Activated T-helper 2 cell treated with anti-CD3 and anti-CD28 coated beads, Interferon-gamma antibody, Interleukin-2, Interleukin-4, amounts not matched to agents 10 μg/mL and 5 μg/mL and 100 μg/mL, durations not matched to agents 14 hours and 24 hours and 36 hours (primary cell): ENCODE measurements around the gene ALPK1. TPM values are rescaled to one million over a fixed set of nuclear protein-coding genes. Genes with fewer than 3 reads are reported as not detected.
A peak's percentile ranks its signal among the peaks of the same experiment; 100 is the strongest.
"Not testable (repeated sequence)": the region's sequence is repeated elsewhere in the genome, so short reads cannot be mapped to it uniquely, and the experiment has no call there.

Experiments
- DNase-seq: peaks from one replicate; pipeline ENCODE4 v3.0.0; 2021; ENCODE audit warnings: low spot score
- H3K27ac Mint-ChIP-seq: one replicate; pipeline ENCODE4 v1.8.0; 2021; ENCODE audit warnings: mixed read lengths
- H3K27me3 Mint-ChIP-seq: one replicate; pipeline ENCODE4 v1.8.0; 2021; ENCODE audit warnings: low read depth, mixed read lengths
- H3K36me3 Mint-ChIP-seq: one replicate; pipeline ENCODE4 v1.8.0; 2021; ENCODE audit warnings: low read depth, mixed read lengths
- H3K4me1 Mint-ChIP-seq: one replicate; pipeline ENCODE4 v1.8.0; 2021; ENCODE audit warnings: low read depth, mixed read lengths
- H3K4me3 Mint-ChIP-seq: one replicate; pipeline ENCODE4 v1.8.0; 2021; ENCODE audit warnings: low read depth, mild to moderate bottlenecking, moderate library complexity, mixed read lengths
- H3K9me3 Mint-ChIP-seq: one replicate; pipeline ENCODE4 v1.8.0; 2021; ENCODE audit warnings: mixed read lengths
- intact Hi-C: fragments of 100-400 bp; cut with micrococcal nuclease; formaldehyde crosslinking; loops from one replicate; pipeline ENCODE4 v1.15.1; 2023
- total RNA-seq: library from RNA; stranded (reverse); gene quantifications from 2 replicates; pipeline ENCODE4 v1.2.3, GENCODE V29; 2022

The ALPK1 gene
- total RNA-seq, 1 donor from 2014 or later = 3.8 TPM

DNA sequence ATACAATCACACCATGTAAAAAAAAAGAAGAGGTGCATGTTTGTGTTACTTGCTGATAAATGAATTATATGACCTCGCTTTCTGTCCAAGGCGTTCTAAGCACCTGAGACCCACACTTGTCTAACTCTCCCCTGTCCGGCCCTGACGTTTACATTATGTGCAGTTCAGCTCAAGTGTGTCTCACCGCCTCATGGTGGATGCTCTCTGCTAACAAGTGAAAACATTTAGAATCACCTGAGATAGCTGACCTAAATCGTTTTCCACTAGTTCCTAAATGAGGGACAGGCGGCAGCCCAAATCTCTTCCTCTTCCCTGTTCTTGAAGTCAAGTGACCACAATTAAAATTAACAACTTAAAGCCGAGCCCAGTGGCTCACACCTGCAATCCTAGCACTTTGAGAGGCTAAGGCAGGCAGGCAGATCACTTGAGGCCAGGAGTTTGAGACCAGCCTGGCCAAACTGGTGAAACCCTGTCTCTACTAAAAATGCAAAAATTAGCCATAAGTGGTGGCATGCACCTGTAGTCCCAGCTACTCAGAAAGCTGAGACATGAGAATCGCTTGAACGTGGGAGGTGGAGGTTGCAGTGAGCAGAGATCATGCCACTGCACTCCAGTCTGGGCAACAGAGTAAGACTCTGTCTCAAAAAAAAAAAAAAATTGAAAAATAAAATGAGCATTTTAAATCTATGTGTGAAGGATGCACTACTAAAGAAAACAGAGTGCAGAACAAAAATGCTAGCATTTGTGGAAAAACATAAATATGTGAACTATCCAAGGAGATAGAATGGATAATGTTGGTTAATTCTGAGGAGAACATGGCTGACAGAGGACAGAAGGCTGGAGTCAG lies 7.5 kb upstream of the ALPK1 start:
- intact Hi-C loops = loop anchor here (5.0 kb wide), 3 partner anchors 192 to 1398 kb away; partner anchors contain the start of gene NEUROG2
- H3K27me3 Mint-ChIP-seq = no peaks in the 10 kb centered on the region
- no peaks in the 10 kb centered on the region for H3K36me3 Mint-ChIP-seq
- no peaks in the 10 kb centered on the region for H3K9me3 Mint-ChIP-seq
- H3K4me1 Mint-ChIP-seq = peaks cover 44% of the 10 kb centered on the region
- H3K4me3 Mint-ChIP-seq = peak overlapping the region; percentile 10
- H3K27ac Mint-ChIP-seq = peak overlapping the region; percentile 62
- no peak for DNase-seq

DNA sequence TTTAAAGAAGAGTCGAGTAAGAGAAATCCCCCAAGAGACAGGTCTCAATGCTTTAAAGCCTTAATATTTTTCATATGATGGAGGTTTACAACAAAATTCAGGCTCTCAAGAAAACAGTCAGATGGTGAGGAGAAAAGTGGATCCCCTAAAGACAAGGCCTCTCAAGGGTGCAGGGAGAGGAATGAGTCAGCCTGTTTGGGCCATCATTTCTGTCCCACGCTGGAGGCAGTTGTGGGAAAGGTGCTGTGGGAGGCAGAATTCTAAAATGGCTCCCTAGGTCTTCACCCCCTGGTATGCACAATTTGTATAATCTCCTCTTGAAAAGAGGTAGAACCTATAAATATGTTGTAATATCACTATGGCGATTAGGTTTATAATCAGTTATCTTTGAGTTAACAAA lies 6.8 kb upstream of the ALPK1 start:
- no peak for DNase-seq
- Mint-ChIP-seq H3K27ac (peak overlapping the region; percentile 9), H3K4me1 (peaks cover 39% of the 10 kb centered on the region), H3K9me3 (no peaks in the 10 kb centered on the region), H3K4me3 (no peak overlapping the region), H3K27me3 (no peaks in the 10 kb centered on the region), H3K36me3 (no peaks in the 10 kb centered on the region)
- intact Hi-C loops = no loop called here

- no peaks in the 10 kb centered on the region for H3K36me3 Mint-ChIP-seq
- no peaks in the 10 kb centered on the region for H3K9me3 Mint-ChIP-seq
- no peak overlapping the region for H3K4me3 Mint-ChIP-seq
- intact Hi-C loops = no loop called here
- peaks cover 21% of the 10 kb centered on the region for H3K4me1 Mint-ChIP-seq
- peaks cover 3% of the 10 kb centered on the region for H3K27me3 Mint-ChIP-seq
- no peak overlapping the region for H3K27ac Mint-ChIP-seq
- no peak for DNase-seq
Measured at GRCh38 chr4:112299721-112300120, 2.6 kb downstream of the ALPK1 start.

DNA sequence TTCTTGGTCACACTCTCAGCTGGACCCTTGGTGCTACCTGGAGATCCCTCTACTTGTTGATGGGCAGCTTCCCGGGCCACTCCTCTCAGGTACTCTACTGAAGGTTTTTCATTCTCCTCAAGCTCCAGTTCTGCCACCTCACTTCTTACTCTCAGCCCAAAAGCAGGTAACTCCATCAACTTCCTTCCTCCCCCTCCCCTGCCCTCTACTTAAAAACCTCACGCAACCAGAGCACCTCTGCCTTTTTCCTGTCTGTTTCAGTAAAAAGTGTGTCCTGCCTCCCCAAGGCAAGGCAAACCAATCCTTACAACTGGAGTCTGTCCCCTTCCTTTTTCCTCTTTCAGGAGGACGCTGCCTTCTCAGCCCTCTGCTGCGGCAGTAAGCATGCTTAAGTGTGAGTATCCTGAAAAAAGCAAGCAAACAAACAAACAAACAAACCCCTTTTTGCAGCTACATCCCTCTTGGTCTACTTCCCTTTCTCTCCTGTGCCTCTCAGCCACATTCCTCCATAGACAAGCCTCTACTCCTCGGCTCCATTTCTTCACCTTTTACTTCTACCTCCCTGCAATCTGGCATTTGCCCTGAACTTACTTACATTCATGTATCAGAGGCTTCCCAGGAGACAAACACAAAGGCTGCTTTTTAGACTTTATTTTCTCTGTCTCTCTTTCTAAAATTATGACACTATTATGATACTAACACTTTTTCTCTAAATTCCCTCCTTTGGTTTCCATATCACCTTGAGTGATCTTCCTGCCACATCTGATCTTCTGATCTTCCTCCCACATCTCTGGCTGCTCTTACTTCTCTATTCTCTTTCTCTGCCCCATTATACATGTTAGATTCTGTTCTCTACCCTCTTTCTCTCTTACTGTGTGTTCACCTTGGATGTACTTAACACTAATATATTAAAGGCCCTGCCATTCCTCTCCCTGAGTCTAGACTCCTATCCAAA lies 5.4 kb downstream of the ALPK1 start:
- Mint-ChIP-seq H3K4me1 (peaks cover 11% of the 10 kb centered on the region), H3K4me3 (no peak overlapping the region)

DNA sequence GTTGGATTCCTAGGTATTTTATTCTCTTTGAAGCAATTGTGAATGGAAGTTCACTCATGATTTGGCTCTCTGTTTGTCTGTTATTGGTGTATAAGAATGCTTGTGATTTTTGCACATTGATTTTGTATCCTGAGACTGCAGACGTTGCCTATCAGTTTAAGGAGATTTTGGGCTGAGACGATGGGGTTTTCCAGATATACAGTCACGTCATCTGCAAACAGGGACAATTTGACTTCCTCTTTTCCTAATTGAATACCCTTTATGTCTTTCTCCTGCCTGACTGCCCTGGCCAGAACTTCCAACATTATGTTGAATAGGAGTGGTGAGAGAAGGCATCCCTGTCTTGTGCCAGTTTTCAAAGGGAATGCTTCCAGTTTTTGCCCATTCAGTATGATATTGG lies 8.3 kb downstream of the ALPK1 start:
- DNase-seq, intact Hi-C loops, H3K36me3 Mint-ChIP-seq, H3K27ac Mint-ChIP-seq, H3K27me3 Mint-ChIP-seq, H3K9me3 Mint-ChIP-seq, H3K4me3 Mint-ChIP-seq, H3K4me1 Mint-ChIP-seq: not testable (repeated sequence)

More for the DNA sequence above, 5.4 kb downstream of the ALPK1 start:
- intact Hi-C loops = loop anchor here (1.0 kb wide), 1 partner anchor 14 kb away; no protein-coding TSS in a partner anchor
- H3K27ac Mint-ChIP-seq = no peak overlapping the region
- H3K27me3 Mint-ChIP-seq = peaks cover 7% of the 10 kb centered on the region
- H3K9me3 Mint-ChIP-seq = no peaks in the 10 kb centered on the region
- DNase-seq = no peak
- no peaks in the 10 kb centered on the region for H3K36me3 Mint-ChIP-seq

DNA sequence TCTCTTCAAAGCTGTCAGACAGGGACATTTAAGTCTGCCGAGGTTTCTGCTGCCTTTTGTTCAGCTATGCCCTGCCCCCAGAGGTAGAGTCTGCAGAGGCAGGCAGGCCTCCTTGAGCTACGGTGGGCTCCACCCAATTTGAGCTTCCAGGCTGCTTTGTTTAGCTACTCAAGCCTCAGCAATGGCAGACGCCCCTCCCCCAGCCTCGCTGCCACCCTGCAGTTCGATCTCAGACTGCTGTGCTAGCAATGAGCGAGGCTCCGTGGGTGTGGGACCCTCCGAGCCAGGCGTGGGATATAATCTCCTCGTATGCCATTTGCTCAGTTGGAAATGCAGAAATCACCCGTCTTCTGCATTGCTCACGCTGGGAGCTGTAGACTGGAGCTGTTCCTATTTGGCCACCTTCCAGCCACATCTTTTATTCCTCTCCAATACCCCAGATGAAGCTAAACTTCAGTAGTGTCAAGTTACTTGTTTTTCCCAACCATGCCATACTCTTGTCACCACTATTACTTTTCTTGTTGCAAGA lies 12.2 kb downstream of the ALPK1 start:
- H3K36me3 Mint-ChIP-seq, H3K4me3 Mint-ChIP-seq, DNase-seq, H3K27me3 Mint-ChIP-seq, H3K9me3 Mint-ChIP-seq, H3K27ac Mint-ChIP-seq, intact Hi-C loops, H3K4me1 Mint-ChIP-seq: not testable (repeated sequence)

DNA sequence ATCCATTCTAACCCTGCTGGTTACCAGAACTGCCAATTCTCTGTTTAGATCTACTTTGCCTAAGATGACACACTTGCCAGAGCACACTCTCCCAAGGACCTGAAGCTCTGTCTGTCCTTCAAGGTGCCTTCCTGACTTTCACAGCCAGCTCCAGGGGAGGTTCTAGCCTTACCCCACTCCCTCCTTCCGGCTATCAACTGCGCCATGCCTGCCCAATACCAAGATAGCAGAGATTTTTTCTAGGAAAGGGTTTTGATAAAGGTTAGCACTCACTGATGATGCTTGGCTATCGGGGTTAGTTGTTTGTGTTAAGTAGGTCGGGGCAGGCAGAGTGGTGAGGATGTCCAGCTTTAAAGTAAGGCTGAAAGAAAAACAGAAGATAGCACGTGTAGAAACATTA lies 14.3 kb downstream of the ALPK1 start:
- intact Hi-C loops = no loop called here
- no peak overlapping the region for H3K27ac Mint-ChIP-seq
- no peaks in the 10 kb centered on the region for H3K4me1 Mint-ChIP-seq

GRCh38 chr4:112312610-112313239 lies 15.6 kb downstream of the ALPK1 start:
- Mint-ChIP-seq H3K27ac (no peak overlapping the region), H3K36me3 (no peaks in the 10 kb centered on the region), H3K9me3 (no peaks in the 10 kb centered on the region), H3K4me3 (no peak overlapping the region), H3K27me3 (no peaks in the 10 kb centered on the region), H3K4me1 (no peaks in the 10 kb centered on the region)
- no peak for DNase-seq
- intact Hi-C loops = no loop called here

More for the DNA sequence above, 14.3 kb downstream of the ALPK1 start:
- Mint-ChIP-seq H3K4me3 (no peak overlapping the region), H3K36me3 (no peaks in the 10 kb centered on the region), H3K9me3 (no peaks in the 10 kb centered on the region), H3K27me3 (peaks cover 5% of the 10 kb centered on the region)
- DNase-seq = no peak

DNA sequence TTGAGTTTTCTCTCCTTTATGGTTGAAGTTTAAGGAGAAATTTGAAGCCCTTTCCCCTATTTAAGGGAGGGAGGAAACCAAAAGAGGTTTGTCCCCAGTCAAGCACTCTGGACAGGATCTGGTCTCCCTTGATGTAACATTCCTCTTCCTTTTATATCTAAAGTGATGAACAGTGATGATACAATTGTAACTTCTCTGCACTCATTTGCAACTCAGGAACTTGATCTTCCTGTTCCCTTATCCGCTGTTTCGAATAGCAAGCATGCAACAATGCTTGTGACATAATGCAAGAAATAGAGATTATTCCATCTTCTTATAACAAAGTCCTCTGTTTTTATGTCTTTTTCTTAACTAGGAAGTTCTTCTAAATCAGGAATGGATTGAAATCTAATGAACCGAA lies 18.3 kb downstream of the ALPK1 start:
- Mint-ChIP-seq H3K27ac (no peak overlapping the region), H3K9me3 (no peaks in the 10 kb centered on the region), H3K4me1 (peaks cover 11% of the 10 kb centered on the region), H3K4me3 (no peak overlapping the region), H3K36me3 (no peaks in the 10 kb centered on the region), H3K27me3 (no peaks in the 10 kb centered on the region)
- no peak for DNase-seq
- intact Hi-C loops = no loop called here

DNA sequence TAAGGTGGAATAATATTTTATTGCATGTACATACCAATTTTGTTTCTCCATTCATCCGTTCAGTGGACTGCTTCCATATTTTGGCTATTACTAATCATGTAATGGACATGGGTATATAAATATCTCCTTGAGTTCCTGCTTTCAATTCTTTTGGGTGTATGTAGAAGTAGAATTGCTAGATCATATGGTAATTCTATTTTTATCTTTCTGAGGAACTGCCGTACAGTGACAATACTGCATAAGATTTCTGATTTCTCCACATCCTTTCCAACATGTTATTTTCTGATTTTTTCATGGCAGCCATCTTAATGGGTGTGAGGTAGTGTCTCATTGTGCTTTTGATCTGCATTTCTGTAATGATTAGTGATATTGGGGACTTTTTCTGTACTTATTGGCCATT lies 19.2 kb downstream of the ALPK1 start:
- H3K4me3 Mint-ChIP-seq = no peak overlapping the region
- H3K36me3 Mint-ChIP-seq = no peaks in the 10 kb centered on the region
- intact Hi-C loops = no loop called here
- H3K27me3 Mint-ChIP-seq = no peaks in the 10 kb centered on the region
- H3K27ac Mint-ChIP-seq = no peak overlapping the region
- no peaks in the 10 kb centered on the region for H3K9me3 Mint-ChIP-seq
- peaks cover 14% of the 10 kb centered on the region for H3K4me1 Mint-ChIP-seq
- no peak for DNase-seq

DNA sequence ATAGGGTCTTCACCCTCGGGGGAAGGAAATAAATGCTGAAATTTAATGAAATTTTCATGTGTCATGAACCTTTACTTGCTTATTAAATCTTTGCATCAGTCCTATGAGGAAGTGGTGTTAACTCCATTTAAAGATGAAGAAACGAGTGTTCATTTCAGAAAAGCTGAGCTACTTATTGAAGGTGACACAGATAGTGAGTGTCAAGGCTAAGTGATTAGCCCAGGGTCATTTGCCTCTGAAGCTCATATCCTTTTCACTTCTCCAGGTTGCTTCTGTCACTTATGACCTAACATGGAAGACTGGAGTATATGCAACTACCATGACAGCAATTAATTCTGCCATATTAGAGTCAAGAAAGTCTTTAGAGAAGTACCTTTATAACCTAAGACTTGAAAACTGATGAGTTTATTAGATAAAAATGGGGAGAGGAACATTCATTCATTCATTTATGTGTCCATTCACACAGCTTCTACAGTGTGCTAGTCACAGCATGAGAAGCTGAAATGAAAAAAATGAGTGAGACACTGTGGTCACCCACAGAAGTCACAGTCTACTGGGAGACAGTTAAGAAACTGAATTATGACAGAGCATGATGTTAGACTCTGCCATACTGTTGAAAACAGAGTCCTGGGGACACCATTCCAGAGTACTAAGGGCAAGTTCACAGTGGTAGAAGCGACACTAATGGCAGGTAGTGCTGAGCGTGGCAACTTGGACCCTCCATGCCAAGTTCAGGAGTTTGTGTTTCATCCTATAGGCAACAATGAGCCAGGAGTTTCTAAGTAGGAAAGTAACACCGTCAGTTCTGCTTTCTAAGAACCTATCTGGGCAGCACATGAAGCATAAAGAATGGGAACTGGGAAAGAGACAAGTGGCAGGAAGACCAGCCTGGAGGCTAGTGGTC lies 21.3 kb downstream of the ALPK1 start:
- Mint-ChIP-seq H3K9me3 (no peaks in the 10 kb centered on the region), H3K36me3 (no peaks in the 10 kb centered on the region), H3K4me1 (peaks cover 18% of the 10 kb centered on the region), H3K27ac (no peak overlapping the region), H3K4me3 (no peak overlapping the region), H3K27me3 (no peaks in the 10 kb centered on the region)
- no peak for DNase-seq
- intact Hi-C loops = loop anchor here (2.0 kb wide), 1 partner anchor 32 kb away; no protein-coding TSS in a partner anchor
